GM23338 (cell line): ENCODE results near the gene MICAL2. TPM values are rescaled to one million over a fixed set of nuclear protein-coding genes. Genes with fewer than 3 reads are reported as not detected.

ENCODE experiments used
- ATAC-seq: fragments of 200-7000 bp; cut with Tn5 transposase; 3 replicates; pipeline ENCODE4 v1.9.1; 2020
- DNase-seq: peaks from one replicate; pipeline ENCODE4 v3.0.0-alpha.2; 2015; ENCODE audit warnings: low spot score
- H2AFZ ChIP-seq: fragments of 200-600 bp; sonication (generic); 2 replicates; pipeline ENCODE4 v1.8.0; 2016; ENCODE audit warnings: antibody characterized with exemption, mild to moderate bottlenecking, moderate library complexity
- H3F3A ChIP-seq: fragments of 200-600 bp; sonication (generic); replicated peaks from 2 replicates; pipeline ENCODE4 v1.8.0; 2017; ENCODE audit warnings: antibody characterized with exemption, mixed run types, low read depth
- H3K27ac ChIP-seq: fragments of 200-600 bp; sonication (generic); 2 replicates; pipeline ENCODE4 v1.6.1; 2016; ENCODE audit warnings: low read depth
- H3K27me3 ChIP-seq: fragments of 200-600 bp; sonication (generic); 2 replicates; pipeline ENCODE4 v1.8.0; 2016; ENCODE audit warnings: mild to moderate bottlenecking, mixed run types, moderate library complexity; ENCODE audit not compliant: insufficient read depth
- H3K36me3 ChIP-seq: fragments of 200-600 bp; sonication (generic); 2 replicates; pipeline ENCODE4 v1.8.0; 2016; ENCODE audit warnings: mild to moderate bottlenecking; ENCODE audit not compliant: insufficient read depth
- H3K4me1 ChIP-seq: fragments of 200-600 bp; sonication (generic); 2 replicates; pipeline ENCODE4 v1.8.0; 2016; ENCODE audit warnings: mild to moderate bottlenecking, moderate library complexity; ENCODE audit not compliant: insufficient read depth
- H3K4me2 ChIP-seq: fragments of 200-600 bp; sonication (generic); 2 replicates; pipeline ENCODE4 v1.7.1; 2017; ENCODE audit warnings: mixed run types
- H3K4me3 ChIP-seq: fragments of 200-600 bp; sonication (generic); 2 replicates; pipeline ENCODE4 v1.6.1; 2016; ENCODE audit warnings: mixed run types
- H3K79me2 ChIP-seq: fragments of 200-600 bp; sonication (generic); replicated peaks from 2 replicates; pipeline ENCODE4 v1.8.0; 2017; ENCODE audit warnings: mild to moderate bottlenecking; ENCODE audit not compliant: insufficient read depth
- H3K9me2 ChIP-seq: fragments of 200-600 bp; sonication (generic); 2 replicates; pipeline ENCODE4 v1.8.0; 2017; ENCODE audit not compliant: insufficient read depth
- H4K20me1 ChIP-seq: fragments of 200-600 bp; sonication (generic); replicated peaks from 2 replicates; pipeline ENCODE4 v1.8.0; 2017; ENCODE audit warnings: mild to moderate bottlenecking; ENCODE audit not compliant: insufficient read depth
- H3K27ac Mint-ChIP-seq: 2 replicates; pipeline ENCODE4 v1.8.0; 2020; ENCODE audit warnings: inconsistent platforms, mild to moderate bottlenecking, moderate library complexity, mixed read lengths
- H3K27me3 Mint-ChIP-seq: 3 replicates; pipeline ENCODE4 v1.8.0; 2022; ENCODE audit warnings: low read depth, mild to moderate bottlenecking, moderate library complexity, mixed read lengths, inconsistent platforms; ENCODE audit not compliant: insufficient read depth, poor library complexity
- H3K36me3 Mint-ChIP-seq: 3 replicates; pipeline ENCODE4 v1.8.0; 2021; ENCODE audit warnings: low read depth, mild to moderate bottlenecking, inconsistent platforms, moderate library complexity, mixed read lengths
- H3K4me1 Mint-ChIP-seq: 3 replicates; pipeline ENCODE4 v1.8.0; 2020; ENCODE audit warnings: mild to moderate bottlenecking, inconsistent platforms, mixed read lengths
- H3K4me3 Mint-ChIP-seq: 3 replicates; pipeline ENCODE4 v1.8.0; 2021; ENCODE audit warnings: moderate library complexity, mild to moderate bottlenecking, inconsistent platforms, mixed read lengths
- H3K9me3 Mint-ChIP-seq: 3 replicates; pipeline ENCODE4 v1.8.0; 2020; ENCODE audit warnings: moderate library complexity, mild to moderate bottlenecking, inconsistent platforms, mixed read lengths
- CREB1 ChIP-seq: fragments of 250-450 bp; sonication (Bioruptor Pico); IDR thresholded peaks from 2 replicates; pipeline ENCODE4 v1.5.0; 2020; ENCODE audit warnings: low read depth, mild to moderate bottlenecking, moderate library complexity
- CTCF ChIP-seq, 2 experiments: fragments of 200-600 bp in 1 of 2; sonication (generic) in 1 of 2; conservative IDR thresholded peaks; 2 replicates each; pipeline versions ENCODE4 v1.5.1 to v1.6.1; 2016 to 2017; ENCODE audit warnings: antibody characterized with exemption in 2 of 2, low read depth in 2 of 2, mild to moderate bottlenecking in 2 of 2, moderate library complexity in 1 of 2
- EZH2 ChIP-seq: fragments of 200-600 bp; sonication (generic); IDR thresholded peaks from one replicate; pipeline ENCODE4 v1.8.0; 2017; ENCODE audit warnings: antibody characterized with exemption, mild to moderate bottlenecking, low read depth; ENCODE audit not compliant: unreplicated experiment
- EZH2phosphoT487 ChIP-seq: fragments of 200-600 bp; sonication (generic); IDR thresholded peaks from one replicate; pipeline ENCODE4 v1.8.1; 2018; ENCODE audit warnings: antibody characterized with exemption; ENCODE audit not compliant: unreplicated experiment
- JUNB ChIP-seq: IDR thresholded peaks from one replicate; pipeline ENCODE4 v1.6.1; 2016; ENCODE audit warnings: antibody characterized with exemption; ENCODE audit not compliant: unreplicated experiment
- NANOG ChIP-seq: IDR thresholded peaks from 2 replicates; pipeline ENCODE4 v1.6.1; 2016; ENCODE audit warnings: antibody characterized with exemption, borderline replicate concordance
- POLR2AphosphoS5 ChIP-seq: IDR thresholded peaks from 2 replicates; pipeline ENCODE4 v1.6.1; 2016; ENCODE audit warnings: antibody characterized with exemption, low read depth
- STAT1 ChIP-seq: IDR thresholded peaks from one replicate; pipeline ENCODE4 v1.6.1; 2016; ENCODE audit warnings: antibody characterized with exemption; ENCODE audit not compliant: unreplicated experiment
- ZNF331 ChIP-seq: fragments of 250-450 bp; sonication (Bioruptor Pico); IDR thresholded peaks from 2 replicates; pipeline ENCODE4 v1.5.0; 2020; ENCODE audit warnings: low read depth, mild to moderate bottlenecking, moderate library complexity
- polyA plus RNA-seq: library from polyadenylated mRNA; unstranded; fragments of >200 nt; fragmentation: Nextera tagmentation; extraction: Ambion mirVana; gene quantifications from 2 replicates; pipeline ENCODE4 v1.2.1, GENCODE V29; 2016
- total RNA-seq: library from RNA; depleted of rRNA; stranded (reverse); fragments of >200 nt; shearing (Covaris generic); gene quantifications from 2 replicates; pipeline ENCODE4 v1.2.3, GENCODE V29; 2014
- TF ChIP-seq, protein P1 (sequence below): IDR thresholded peaks from one replicate; pipeline ENCODE4 v1.6.1; 2018; ENCODE audit warnings: antibody characterized with exemption; ENCODE audit not compliant: unreplicated experiment
- TF ChIP-seq, protein P2 (sequence below): IDR thresholded peaks from 2 replicates; pipeline ENCODE4 v1.6.1; 2016; ENCODE audit warnings: antibody characterized with exemption

Gene MICAL2
- total and polyA plus RNA-seq, 2 experiments from 2014 or later = 0.66 to 1.4 TPM

DNA sequence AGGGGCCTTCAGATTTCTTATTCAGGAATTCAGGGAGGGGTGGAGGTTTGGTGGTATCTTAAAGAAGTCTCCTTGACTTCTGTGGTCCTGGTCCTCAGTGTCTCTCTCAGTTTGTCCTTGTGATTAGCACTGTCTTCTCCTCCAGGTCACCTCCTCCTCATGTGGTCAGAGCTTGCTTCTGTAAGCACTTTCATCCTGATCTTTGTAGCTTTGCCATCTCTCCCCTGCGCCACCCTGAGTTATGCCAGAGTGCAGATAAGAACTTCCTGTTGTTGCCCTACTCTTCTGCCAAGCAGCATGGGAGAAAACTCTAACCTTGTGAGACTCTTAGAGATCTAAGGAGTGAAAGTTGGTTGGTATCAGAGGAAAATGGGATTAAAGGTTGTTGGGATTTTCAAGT, 30.9 kb downstream of the MICAL2 start:
- Histone ChIP-seq H2AFZ (no peak overlapping the region), H3K36me3 (no peaks in the 10 kb centered on the region), H3K27me3 (no peaks in the 10 kb centered on the region), H3K4me3 (no peak overlapping the region), H3K79me2 (no peaks in the 10 kb centered on the region), H3K4me1 (no peaks in the 10 kb centered on the region), H3K9me2 (no peaks in the 10 kb centered on the region; the same call in 1 of the 2 replicates), H3K4me2 (no peak overlapping the region), H3F3A (no peaks in the 10 kb centered on the region), H4K20me1 (no peaks in the 10 kb centered on the region), H3K27ac (no peak overlapping the region)
- Mint-ChIP-seq H3K27me3 (peaks cover 6% of the 10 kb centered on the region), H3K4me3 (no peak overlapping the region), H3K9me3 (no peaks in the 10 kb centered on the region), H3K27ac (no peak overlapping the region), H3K4me1 (peaks cover 3% of the 10 kb centered on the region; the same call in 2 of the 3 replicates), H3K36me3 (no peaks in the 10 kb centered on the region)
- TF ChIP-seq CTCF (conservative IDR thresholded peaks at IDR 0.05; ENCODE audit: low read depth in 2 of 2) (no peak), CREB1 (CRISPR knock-in tag) (no peak)
- DNase-seq (no peak), ATAC-seq (no peak)

GRCh38 chr11:12142176-12142575, 31.8 kb downstream of the MICAL2 start:
- no peak overlapping the region for H3K4me2 ChIP-seq
- H3K4me1 Mint-ChIP-seq = peaks cover 3% of the 10 kb centered on the region; the same call in 2 of the 3 replicates
- no peaks in the 10 kb centered on the region for H3F3A ChIP-seq
- DNase-seq = no peak
- H3K79me2 ChIP-seq = no peaks in the 10 kb centered on the region
- no peaks in the 10 kb centered on the region for H4K20me1 ChIP-seq
- no peaks in the 10 kb centered on the region for H3K4me1 ChIP-seq
- no peak overlapping the region for H3K27ac ChIP-seq
- H3K9me2 ChIP-seq = no peaks in the 10 kb centered on the region; the same call in 1 of the 2 replicates
- H3K4me3 Mint-ChIP-seq = no peak overlapping the region
- H2AFZ ChIP-seq = no peak overlapping the region
- H3K27ac Mint-ChIP-seq = no peak overlapping the region
- H3K36me3 ChIP-seq = no peaks in the 10 kb centered on the region
- no peaks in the 10 kb centered on the region for H3K9me3 Mint-ChIP-seq
- no peaks in the 10 kb centered on the region for H3K36me3 Mint-ChIP-seq
- peaks cover 6% of the 10 kb centered on the region for H3K27me3 Mint-ChIP-seq
- no peak overlapping the region for H3K4me3 ChIP-seq
- H3K27me3 ChIP-seq = no peaks in the 10 kb centered on the region
- ATAC-seq = no peak
- TF ChIP-seq CREB1 (CRISPR knock-in tag) = no peak
- TF ChIP-seq, protein P1, sequence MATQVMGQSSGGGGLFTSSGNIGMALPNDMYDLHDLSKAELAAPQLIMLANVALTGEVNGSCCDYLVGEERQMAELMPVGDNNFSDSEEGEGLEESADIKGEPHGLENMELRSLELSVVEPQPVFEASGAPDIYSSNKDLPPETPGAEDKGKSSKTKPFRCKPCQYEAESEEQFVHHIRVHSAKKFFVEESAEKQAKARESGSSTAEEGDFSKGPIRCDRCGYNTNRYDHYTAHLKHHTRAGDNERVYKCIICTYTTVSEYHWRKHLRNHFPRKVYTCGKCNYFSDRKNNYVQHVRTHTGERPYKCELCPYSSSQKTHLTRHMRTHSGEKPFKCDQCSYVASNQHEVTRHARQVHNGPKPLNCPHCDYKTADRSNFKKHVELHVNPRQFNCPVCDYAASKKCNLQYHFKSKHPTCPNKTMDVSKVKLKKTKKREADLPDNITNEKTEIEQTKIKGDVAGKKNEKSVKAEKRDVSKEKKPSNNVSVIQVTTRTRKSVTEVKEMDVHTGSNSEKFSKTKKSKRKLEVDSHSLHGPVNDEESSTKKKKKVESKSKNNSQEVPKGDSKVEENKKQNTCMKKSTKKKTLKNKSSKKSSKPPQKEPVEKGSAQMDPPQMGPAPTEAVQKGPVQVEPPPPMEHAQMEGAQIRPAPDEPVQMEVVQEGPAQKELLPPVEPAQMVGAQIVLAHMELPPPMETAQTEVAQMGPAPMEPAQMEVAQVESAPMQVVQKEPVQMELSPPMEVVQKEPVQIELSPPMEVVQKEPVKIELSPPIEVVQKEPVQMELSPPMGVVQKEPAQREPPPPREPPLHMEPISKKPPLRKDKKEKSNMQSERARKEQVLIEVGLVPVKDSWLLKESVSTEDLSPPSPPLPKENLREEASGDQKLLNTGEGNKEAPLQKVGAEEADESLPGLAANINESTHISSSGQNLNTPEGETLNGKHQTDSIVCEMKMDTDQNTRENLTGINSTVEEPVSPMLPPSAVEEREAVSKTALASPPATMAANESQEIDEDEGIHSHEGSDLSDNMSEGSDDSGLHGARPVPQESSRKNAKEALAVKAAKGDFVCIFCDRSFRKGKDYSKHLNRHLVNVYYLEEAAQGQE = no peak
- TF ChIP-seq NANOG = no peak
- no peak for TF ChIP-seq EZH2phosphoT487
- TF ChIP-seq, protein P2, sequence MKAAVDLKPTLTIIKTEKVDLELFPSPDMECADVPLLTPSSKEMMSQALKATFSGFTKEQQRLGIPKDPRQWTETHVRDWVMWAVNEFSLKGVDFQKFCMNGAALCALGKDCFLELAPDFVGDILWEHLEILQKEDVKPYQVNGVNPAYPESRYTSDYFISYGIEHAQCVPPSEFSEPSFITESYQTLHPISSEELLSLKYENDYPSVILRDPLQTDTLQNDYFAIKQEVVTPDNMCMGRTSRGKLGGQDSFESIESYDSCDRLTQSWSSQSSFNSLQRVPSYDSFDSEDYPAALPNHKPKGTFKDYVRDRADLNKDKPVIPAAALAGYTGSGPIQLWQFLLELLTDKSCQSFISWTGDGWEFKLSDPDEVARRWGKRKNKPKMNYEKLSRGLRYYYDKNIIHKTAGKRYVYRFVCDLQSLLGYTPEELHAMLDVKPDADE = no peak
- no peak for TF ChIP-seq ZNF331 (CRISPR knock-in tag)
- no peak for TF ChIP-seq EZH2
- no peak for TF ChIP-seq JUNB
- no peak for TF ChIP-seq STAT1
- no peak for TF ChIP-seq POLR2AphosphoS5
- TF ChIP-seq CTCF (conservative IDR thresholded peaks at IDR 0.05; ENCODE audit: low read depth in 2 of 2) = no peak
